ENCODE measurements around the gene ELP2. TPM values are rescaled to one million over a fixed set of nuclear protein-coding genes. Genes with fewer than 3 reads are reported as not detected.

The ELP2 gene
- total and polyA plus RNA-seq, 8 donors, result 35.1 to 73.3 (median 50.3) TPM

GRCh38 chr18:36152781-36153180, 23.1 kb downstream of the ELP2 start:
- TF ChIP-seq CTCF (IDR thresholded peaks at IDR 0.05), result no peak
- no peak overlapping the region for H3K4me3 ChIP-seq
- no peaks in the 10 kb centered on the region for H3K27me3 ChIP-seq
- intact Hi-C loops (cut with DNase I), result no loop called here
- H3K36me3 ChIP-seq, result peaks cover 0 to 47% (median 15%) of the 10 kb centered on the region in 3 donors
- no peaks in the 10 kb centered on the region for H3K4me1 ChIP-seq
- 94 to 100% methylated on average over 1 of the region's 1 CpG for WGBS, 2 donors
- H3K27ac ChIP-seq, result no peak overlapping the region
- no peak for FAIRE-seq
- no peak for DNase-seq
- ATAC-seq, result no peak
- H3K9me3 ChIP-seq, result no peaks in the 10 kb centered on the region

DNA sequence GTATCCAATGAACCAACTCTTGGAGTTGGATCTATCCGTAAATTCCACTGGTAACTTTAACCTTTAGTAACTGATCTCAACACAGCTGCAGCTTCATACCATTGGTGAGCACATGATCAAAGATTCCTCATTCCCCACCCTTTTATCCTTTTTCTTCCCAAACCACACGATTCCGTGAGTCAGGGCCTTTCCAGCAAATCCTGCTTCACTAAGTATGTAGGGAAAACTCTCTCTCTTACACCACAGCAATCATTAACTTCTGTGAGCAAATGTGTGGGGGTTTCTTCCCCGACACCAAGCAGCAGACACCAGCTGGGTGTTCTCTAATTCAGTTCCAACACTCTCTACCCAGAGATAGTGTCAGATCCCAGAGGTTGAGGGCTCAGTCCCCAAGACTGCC, 23.5 kb downstream of the ELP2 start:
- no peak overlapping the region for H3K27ac ChIP-seq
- intact Hi-C loops (cut with DNase I), result no loop called here
- WGBS, 2 donors, result 68% methylated on average over 4 of the region's 4 CpGs
- no peaks in the 10 kb centered on the region for H3K4me1 ChIP-seq
- FAIRE-seq, result no peak
- no peaks in the 10 kb centered on the region for H3K9me3 ChIP-seq
- TF ChIP-seq CTCF (IDR thresholded peaks at IDR 0.05), result no peak
- H3K27me3 ChIP-seq, result no peaks in the 10 kb centered on the region
- peaks cover 0 to 42% (median 14%) of the 10 kb centered on the region in 3 donors for H3K36me3 ChIP-seq
- no peak for DNase-seq
- H3K4me3 ChIP-seq, result no peak overlapping the region
- ATAC-seq, result peak in 2 of 4 donors; percentile 43 to 59

GRCh38 chr18:36153771-36154170, 24.1 kb downstream of the ELP2 start:
- FAIRE-seq (no peak), ATAC-seq (no peak), DNase-seq (no peak)
- no peaks in the 10 kb centered on the region for H3K27me3 ChIP-seq
- no peak overlapping the region for H3K27ac ChIP-seq
- no peak overlapping the region for H3K4me3 ChIP-seq
- no peaks in the 10 kb centered on the region for H3K4me1 ChIP-seq
- no peaks in the 10 kb centered on the region for H3K9me3 ChIP-seq
- 51 to 57% methylated on average over 2 of the region's 2 CpGs for WGBS, 2 donors
- intact Hi-C loops (cut with DNase I), result no loop called here
- TF ChIP-seq CTCF (IDR thresholded peaks at IDR 0.05), result no peak
- H3K36me3 ChIP-seq, result peaks cover 0 to 37% (median 10%) of the 10 kb centered on the region in 3 donors

DNA sequence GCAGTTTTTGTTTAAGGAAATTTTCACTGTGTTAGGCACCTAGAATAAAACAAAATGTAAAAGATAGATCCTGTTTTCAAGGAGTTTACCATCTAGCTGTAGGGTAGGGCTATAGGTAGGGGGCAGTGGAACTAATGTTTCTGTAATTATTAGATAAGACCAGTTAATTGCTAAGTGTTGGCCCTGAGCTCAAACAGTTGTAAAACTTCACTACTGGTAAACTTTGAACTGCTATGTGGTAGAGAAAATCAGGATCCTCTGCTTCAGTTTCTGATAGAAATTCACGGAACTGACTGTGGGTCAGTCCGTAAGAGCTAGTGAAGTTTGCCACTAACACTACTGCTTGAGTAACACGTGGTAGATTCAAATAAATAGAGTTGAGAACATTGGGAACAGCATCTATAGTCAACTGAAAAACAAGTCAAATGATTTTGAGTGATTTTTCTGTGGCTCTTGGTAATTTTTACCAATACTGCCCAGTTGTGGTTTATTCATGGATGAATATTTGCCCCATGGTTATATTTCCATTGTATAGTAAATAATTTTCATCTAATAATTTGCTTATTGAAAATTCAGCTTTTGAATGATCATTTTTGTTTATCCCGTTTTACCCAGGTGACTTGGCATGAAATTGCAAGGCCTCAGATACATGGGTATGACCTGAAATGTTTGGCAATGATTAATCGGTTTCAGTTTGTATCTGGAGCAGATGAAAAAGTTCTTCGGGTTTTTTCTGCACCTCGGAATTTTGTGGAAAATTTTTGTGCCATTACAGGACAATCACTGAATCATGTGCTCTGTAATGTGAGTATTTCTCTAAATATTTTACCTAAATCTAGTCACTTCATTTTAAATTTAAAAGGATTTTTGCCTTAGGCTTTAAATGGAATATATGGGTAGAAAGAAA, 26.4 kb downstream of the ELP2 start:
- no peaks in the 10 kb centered on the region for H3K9me3 ChIP-seq
- no peak overlapping the region for H3K27ac ChIP-seq
- no peaks in the 10 kb centered on the region for H3K27me3 ChIP-seq
- no peak for FAIRE-seq
- ATAC-seq, result no peak
- H3K36me3 ChIP-seq, result peaks cover 3 to 55% (median 26%) of the 10 kb centered on the region in 3 donors
- intact Hi-C loops (cut with DNase I), result no loop called here
- no peak for DNase-seq
- H3K4me3 ChIP-seq, result no peak overlapping the region
- 77 to 85% methylated on average over 7 of the region's 7 CpGs for WGBS, 2 donors
- TF ChIP-seq CTCF (IDR thresholded peaks at IDR 0.05), result no peak
- H3K4me1 ChIP-seq, result no peaks in the 10 kb centered on the region

DNA sequence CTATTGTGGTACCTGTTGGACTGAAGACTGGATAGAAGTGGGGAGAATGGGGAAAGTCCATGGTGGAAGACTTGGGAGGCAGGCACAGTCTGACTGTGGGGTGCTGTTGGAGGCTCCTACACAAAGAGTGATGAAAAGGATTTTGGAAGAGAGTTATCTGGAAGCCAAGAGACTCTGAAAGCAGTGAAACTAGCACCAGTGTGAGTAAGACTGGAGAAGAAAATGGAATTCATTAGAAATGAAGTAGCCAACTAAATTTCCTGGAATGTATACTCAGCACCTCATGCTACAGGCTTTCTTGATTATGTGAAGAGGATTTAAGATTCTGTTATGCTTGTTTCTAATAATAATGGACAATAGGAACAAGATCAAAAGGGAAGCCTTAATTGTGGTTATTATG, 27.7 kb downstream of the ELP2 start:
- peaks cover 3 to 66% (median 26%) of the 10 kb centered on the region in 3 donors for H3K36me3 ChIP-seq
- H3K27me3 ChIP-seq, result no peaks in the 10 kb centered on the region
- TF ChIP-seq CTCF (IDR thresholded peaks at IDR 0.05), result no peak
- no peaks in the 10 kb centered on the region for H3K4me1 ChIP-seq
- no peak for FAIRE-seq
- no peak overlapping the region for H3K27ac ChIP-seq
- H3K9me3 ChIP-seq, result no peaks in the 10 kb centered on the region
- intact Hi-C loops (cut with DNase I), result no loop called here
- no peak for ATAC-seq
- DNase-seq, result no peak
- no peak overlapping the region for H3K4me3 ChIP-seq
